ENCODE data around the gene HDAC11.

HDAC11 gene

DNA sequence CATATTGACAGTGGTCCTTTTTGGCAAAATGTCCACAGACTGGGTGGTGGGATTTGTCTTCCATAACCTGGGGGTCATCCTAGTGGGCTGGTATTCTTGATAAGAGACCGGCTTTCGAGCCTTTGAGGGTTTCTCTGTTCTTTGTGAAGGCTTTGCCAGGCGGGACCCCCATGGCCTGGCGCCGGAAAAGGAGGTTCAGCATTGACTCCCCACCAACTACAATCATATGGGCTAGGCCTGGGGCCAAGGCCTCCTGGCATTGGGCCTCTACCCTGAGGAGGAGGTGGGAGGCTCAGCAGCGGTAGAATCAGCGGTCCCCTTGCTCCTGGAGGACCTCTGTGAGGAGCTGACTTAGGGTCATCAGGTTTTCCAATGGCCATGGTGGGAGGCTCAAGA lies 19.8 kb upstream of the HDAC11 start:
- no peak for DNase-seq (ENCODE audit: low read depth in 1 of 2, low spot score in 1 of 2)
- TF ChIP-seq JUND (IDR thresholded peaks at IDR 0.05; ENCODE audit: low read depth) = no peak
- in situ Hi-C loops (cut with HindIII; ENCODE audit: low pct_unique_long_range_greater_than_20kb, low sequenced_read_pairs) = no loop called here

DNA sequence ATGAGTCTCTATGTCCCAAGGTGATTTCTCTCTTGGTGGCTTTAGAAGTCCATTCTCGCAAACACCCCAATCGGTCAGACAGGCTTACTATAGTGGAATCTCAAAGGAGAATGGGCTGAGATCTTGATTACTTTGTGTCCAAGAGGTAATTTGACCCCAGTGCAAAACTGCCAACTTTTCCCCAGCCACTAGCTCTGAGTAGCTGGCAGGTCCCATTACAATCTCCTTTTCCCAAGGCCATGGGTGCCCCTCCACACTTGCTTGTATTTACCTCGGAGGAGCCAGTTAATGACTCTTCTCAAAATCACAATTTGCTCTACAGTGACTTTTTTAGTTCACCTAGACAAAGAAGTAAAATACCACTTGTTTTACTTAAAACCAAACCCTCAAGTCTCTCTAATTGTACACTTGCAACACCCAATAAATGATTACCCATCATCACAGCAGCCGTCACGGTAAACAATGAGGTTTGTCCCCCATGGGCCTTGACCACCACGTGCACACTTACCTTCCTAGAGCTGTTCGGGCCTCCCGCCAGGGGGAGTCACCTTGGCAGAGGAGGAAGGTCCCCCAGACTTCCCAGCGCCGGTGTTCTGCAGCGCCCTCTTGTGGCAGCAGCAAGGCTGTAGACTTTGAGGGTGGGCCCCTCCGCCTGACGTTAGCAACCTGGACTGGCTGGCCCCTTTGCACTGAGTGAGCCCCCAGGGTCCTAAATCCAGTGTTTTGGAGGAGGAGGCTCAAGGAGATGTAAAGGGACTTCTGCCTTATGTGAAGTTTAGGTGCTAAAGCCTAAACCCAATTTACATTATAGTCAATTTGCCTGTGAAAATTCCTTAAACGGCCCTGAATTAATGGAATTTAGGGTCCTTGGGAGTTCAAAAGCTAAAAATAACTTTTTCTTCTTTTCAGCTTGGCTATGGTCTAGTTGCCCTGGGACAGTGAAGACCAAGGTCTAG lies 18.7 kb upstream of the HDAC11 start:
- in situ Hi-C loops (cut with HindIII; ENCODE audit: low pct_unique_long_range_greater_than_20kb, low sequenced_read_pairs) = no loop called here
- TF ChIP-seq JUND (IDR thresholded peaks at IDR 0.05; ENCODE audit: low read depth) = no peak
- peak in 1 of 2 experiments; percentile 91 for DNase-seq (ENCODE audit: low read depth in 1 of 2, low spot score in 1 of 2)

DNA sequence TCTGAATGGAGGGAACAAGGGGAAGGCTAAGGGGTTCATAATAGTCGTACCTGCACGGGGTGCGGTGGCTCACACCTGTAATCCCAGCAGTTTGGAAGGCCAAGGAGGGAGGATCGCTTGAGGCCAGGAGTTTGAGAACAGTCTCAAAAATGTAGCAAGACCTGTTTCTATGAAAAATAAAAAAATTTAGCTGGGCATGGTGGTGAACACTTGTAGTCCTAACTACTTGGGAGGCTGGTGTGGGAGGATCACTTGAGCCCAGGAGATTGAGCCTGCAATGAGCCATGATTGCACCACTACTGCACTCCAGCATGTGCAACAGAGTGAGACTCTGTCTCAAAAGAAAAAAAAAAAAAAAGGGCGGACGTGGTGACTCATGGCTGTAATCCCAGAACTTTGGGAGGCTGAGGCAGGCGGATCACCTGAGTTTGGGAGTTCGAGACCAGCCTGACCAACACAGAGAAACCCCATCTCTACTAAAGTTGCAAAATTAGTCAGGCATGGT lies 17.9 kb upstream of the HDAC11 start:
- no peak for DNase-seq (ENCODE audit: low read depth in 1 of 2, low spot score in 1 of 2)
- TF ChIP-seq JUND (IDR thresholded peaks at IDR 0.05; ENCODE audit: low read depth) = no peak
- in situ Hi-C loops (cut with HindIII; ENCODE audit: low pct_unique_long_range_greater_than_20kb, low sequenced_read_pairs) = no loop called here

- TF ChIP-seq JUND (IDR thresholded peaks at IDR 0.05; ENCODE audit: low read depth) = no peak
- in situ Hi-C loops (cut with HindIII; ENCODE audit: low pct_unique_long_range_greater_than_20kb, low sequenced_read_pairs) = no loop called here
- DNase-seq (ENCODE audit: low read depth in 1 of 2, low spot score in 1 of 2) = no peak
These were observed 17.3 kb upstream of the HDAC11 start for GRCh38 chr3:13462822-13463221.

DNA sequence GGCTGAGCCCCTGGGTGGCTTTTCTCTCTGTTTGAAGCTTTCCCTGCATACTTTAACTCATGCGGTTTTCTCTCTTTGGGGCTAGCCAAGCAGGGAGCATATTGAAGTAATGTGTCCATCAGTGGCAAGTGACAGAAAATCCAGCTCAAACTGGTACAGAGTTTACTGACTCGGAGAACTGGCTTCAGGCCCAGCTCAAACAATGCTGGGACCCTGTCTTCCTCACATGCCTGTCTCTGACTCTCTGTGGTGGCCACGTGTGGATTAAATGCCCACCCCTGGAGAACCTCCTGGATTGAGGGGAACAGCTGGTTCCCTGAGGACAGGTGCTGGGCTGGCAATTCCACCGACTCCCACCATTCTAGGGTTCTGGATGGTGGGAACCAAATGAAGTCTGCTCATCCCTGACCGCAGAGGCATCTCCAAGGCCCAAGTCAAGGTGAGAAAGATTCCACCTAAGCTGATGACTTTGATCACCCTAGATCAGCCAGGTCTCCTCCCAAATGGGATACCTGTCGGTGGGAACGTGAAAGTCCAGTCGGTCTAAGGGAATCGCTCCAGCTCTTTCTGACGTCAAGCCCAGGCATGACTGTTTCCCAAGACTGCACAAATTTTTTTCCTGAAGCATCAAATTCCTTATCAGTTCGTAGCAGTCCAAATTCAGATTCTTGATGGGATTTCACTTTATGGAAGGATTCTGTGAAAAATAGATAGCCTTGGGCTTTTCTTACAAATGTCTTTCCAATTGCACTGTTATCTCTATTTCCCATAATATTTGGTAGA lies 16.3 kb upstream of the HDAC11 start:
- in situ Hi-C loops (cut with HindIII; ENCODE audit: low pct_unique_long_range_greater_than_20kb, low sequenced_read_pairs) = no loop called here
- DNase-seq (ENCODE audit: low read depth in 1 of 2, low spot score in 1 of 2) = no peak
- TF ChIP-seq JUND (IDR thresholded peaks at IDR 0.05; ENCODE audit: low read depth) = no peak

GRCh38 chr3:13465236-13465873 lies 14.8 kb upstream of the HDAC11 start:
- no peak for TF ChIP-seq JUND (IDR thresholded peaks at IDR 0.05; ENCODE audit: low read depth)
- DNase-seq (ENCODE audit: low read depth in 1 of 2, low spot score in 1 of 2) = no peak
- in situ Hi-C loops (cut with HindIII; ENCODE audit: low pct_unique_long_range_greater_than_20kb, low sequenced_read_pairs) = no loop called here

DNA sequence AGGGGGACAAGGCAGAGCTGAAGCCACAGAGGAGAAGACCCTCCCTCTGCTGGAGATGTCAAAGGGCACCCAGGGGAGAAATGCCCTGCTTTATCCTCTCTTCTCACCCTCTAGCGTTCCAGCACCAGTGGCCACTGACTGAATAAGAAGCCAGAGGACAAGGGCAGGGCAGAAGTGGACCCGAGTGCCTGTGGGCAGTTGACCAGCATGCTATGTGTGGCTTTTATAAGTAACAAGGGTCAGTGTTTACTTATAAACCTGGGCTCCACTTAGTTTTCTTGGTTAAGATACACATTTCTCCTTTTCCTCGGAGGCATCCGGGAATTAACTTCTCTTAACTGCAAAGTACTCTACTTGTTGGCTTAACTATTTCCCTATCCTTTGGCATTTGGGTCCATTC lies 13.3 kb upstream of the HDAC11 start:
- no peak for TF ChIP-seq JUND (IDR thresholded peaks at IDR 0.05; ENCODE audit: low read depth)
- peak in 1 of 2 experiments; percentile 52 for DNase-seq (ENCODE audit: low read depth in 1 of 2, low spot score in 1 of 2)
- in situ Hi-C loops (cut with HindIII; ENCODE audit: low pct_unique_long_range_greater_than_20kb, low sequenced_read_pairs) = no loop called here

GRCh38 chr3:13470894-13471574 lies 9.1 kb upstream of the HDAC11 start:
- in situ Hi-C loops (cut with HindIII; ENCODE audit: low pct_unique_long_range_greater_than_20kb, low sequenced_read_pairs) = no loop called here
- peak in 1 of 2 experiments; percentile 45 for DNase-seq (ENCODE audit: low read depth in 1 of 2, low spot score in 1 of 2)
- no peak for TF ChIP-seq JUND (IDR thresholded peaks at IDR 0.05; ENCODE audit: low read depth)

DNA sequence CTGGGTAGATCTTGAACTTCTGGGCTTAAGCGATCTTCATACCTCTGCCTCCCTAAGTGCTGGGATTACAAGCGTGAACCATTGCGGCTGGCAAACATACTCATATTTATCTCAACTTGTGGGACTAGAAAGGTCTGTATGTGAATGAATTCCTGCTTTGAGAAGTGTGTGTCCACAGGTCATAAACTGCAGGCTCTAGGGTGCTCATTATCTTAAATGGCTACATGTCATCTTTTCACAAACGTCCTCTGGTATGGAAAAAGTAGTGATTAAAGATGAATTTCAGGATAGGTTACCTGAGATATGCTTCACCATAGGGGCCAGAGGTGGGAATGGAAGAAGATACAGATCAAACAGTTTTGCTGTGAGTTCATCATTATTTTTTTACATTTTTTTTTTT lies 7.8 kb upstream of the HDAC11 start:
- in situ Hi-C loops (cut with HindIII; ENCODE audit: low pct_unique_long_range_greater_than_20kb, low sequenced_read_pairs) = no loop called here
- peak in 1 of 2 experiments; percentile 37 for DNase-seq (ENCODE audit: low read depth in 1 of 2, low spot score in 1 of 2)
- TF ChIP-seq JUND (IDR thresholded peaks at IDR 0.05; ENCODE audit: low read depth) = no peak

DNA sequence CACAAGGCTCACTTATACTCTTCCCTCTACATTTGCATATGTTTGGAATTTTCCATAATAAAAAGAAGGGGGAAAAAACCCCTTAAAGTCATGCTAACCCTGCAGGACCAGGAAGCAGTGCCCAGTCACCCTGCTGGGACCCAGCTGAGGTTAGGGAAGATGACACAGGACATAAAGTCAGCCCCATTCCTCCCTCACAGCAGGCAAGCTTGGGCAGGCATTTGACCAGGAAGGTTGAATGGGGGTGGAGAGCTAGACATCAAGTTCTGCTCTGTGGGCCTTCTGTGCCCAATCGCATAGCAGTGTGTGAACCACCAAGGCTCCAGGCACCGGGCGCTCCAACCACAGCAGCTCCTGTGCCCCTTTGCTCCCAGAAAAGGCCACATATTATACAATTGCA lies 7.1 kb upstream of the HDAC11 start:
- in situ Hi-C loops (cut with HindIII; ENCODE audit: low pct_unique_long_range_greater_than_20kb, low sequenced_read_pairs) = no loop called here
- peak in 1 of 2 experiments; percentile 63 for DNase-seq (ENCODE audit: low read depth in 1 of 2, low spot score in 1 of 2)
- no peak for TF ChIP-seq JUND (IDR thresholded peaks at IDR 0.05; ENCODE audit: low read depth)

DNA sequence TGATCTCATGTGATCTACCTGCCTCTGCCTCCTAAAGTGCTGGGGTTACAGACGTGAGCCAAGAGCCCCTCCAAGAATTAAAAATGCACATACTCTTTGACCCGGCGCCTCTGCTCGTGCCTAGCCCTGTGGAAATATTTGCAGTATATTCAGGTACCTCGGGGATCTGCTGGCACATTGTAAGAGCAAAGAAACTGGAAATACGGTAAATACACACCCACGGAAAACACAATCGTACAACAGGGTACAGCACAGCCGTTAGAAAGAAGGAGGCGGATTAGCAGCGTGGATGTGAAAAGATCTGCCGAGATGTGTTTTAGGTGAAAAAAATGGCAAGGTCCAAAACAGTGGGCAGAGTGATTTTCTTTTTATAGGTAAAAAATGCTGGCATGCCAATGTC lies 6.1 kb upstream of the HDAC11 start:
- in situ Hi-C loops (cut with HindIII; ENCODE audit: low pct_unique_long_range_greater_than_20kb, low sequenced_read_pairs) = no loop called here
- peak in 1 of 2 experiments; percentile 57 for DNase-seq (ENCODE audit: low read depth in 1 of 2, low spot score in 1 of 2)
- no peak for TF ChIP-seq JUND (IDR thresholded peaks at IDR 0.05; ENCODE audit: low read depth)

- no peak for TF ChIP-seq JUND (IDR thresholded peaks at IDR 0.05; ENCODE audit: low read depth)
- peak in 1 of 2 experiments; percentile 44 for DNase-seq (ENCODE audit: low read depth in 1 of 2, low spot score in 1 of 2)
- in situ Hi-C loops (cut with HindIII; ENCODE audit: low pct_unique_long_range_greater_than_20kb, low sequenced_read_pairs) = no loop called here
These were observed 5.3 kb upstream of the HDAC11 start for GRCh38 chr3:13474776-13475303.

Data from T47D (cell line).